IMR-90 (cell line): ENCODE results near the gene MYH9. TPM values are rescaled to one million over a fixed set of nuclear protein-coding genes. Genes with fewer than 3 reads are reported as not detected.

Experiments used
- ATAC-seq: fragments of 200-7000 bp; cut with Tn5 transposase; 2 replicates; pipeline ENCODE4 v1.9.1; 2020; ENCODE audit warnings: low read depth, mild to moderate bottlenecking, moderate library complexity
- BruUV-seq: library from RNA; stranded (reverse); fragments of 400-500 nt; replicated peaks from 2 replicates; lab custom pipeline; 2021; lab: Mats Ljungman, UMichigan
- CTCF ChIA-PET: fragments of 300-600 bp; formaldehyde crosslinking; extraction: SDS; loops from one replicate; lab custom pipeline; 2021; ENCODE audit warnings: antibody characterized with exemption; lab: Yijun Ruan, JAX
- POLR2A ChIA-PET: fragments of 300-600 bp; sonication (Branson Sonifier 250); formaldehyde crosslinking; loops from one replicate; lab custom pipeline; 2022; ENCODE audit warnings: antibody characterized with exemption; ENCODE audit not compliant: unreplicated experiment; lab: Charles Lee
- DNase-seq: peaks from one replicate; pipeline ENCODE4 v3.0.0; 2013
- H2AFZ ChIP-seq: replicated peaks from 2 replicates; pipeline ENCODE3; 2013; ENCODE audit warnings: low read length, mild to moderate bottlenecking; ENCODE audit not compliant: poor library complexity
- H2AK5ac ChIP-seq: 2 replicates; pipeline ENCODE4 v1.6.1; 2013; ENCODE audit warnings: low read depth, low read length, inconsistent platforms
- H2AK9ac ChIP-seq: replicated peaks from 2 replicates; pipeline ENCODE3; 2013; ENCODE audit warnings: mild to moderate bottlenecking, low read depth, low read length, moderate library complexity; ENCODE audit not compliant: poor library complexity
- H2BK120ac ChIP-seq: 2 replicates; pipeline ENCODE4 v1.6.1; 2013; ENCODE audit warnings: low read depth, low read length, inconsistent platforms
- H2BK15ac ChIP-seq: 3 replicates; pipeline ENCODE4 v1.6.1; 2013; ENCODE audit warnings: low read depth, low read length, inconsistent platforms
- H2BK20ac ChIP-seq: 2 replicates; pipeline ENCODE4 v1.6.1; 2013; ENCODE audit warnings: low read depth, mild to moderate bottlenecking, inconsistent platforms, low read length, moderate library complexity
- H2BK5ac ChIP-seq: 2 replicates; pipeline ENCODE4 v1.6.1; 2013; ENCODE audit warnings: mild to moderate bottlenecking, low read depth, low read length, inconsistent platforms; ENCODE audit not compliant: poor library complexity, severe bottlenecking
- H3K14ac ChIP-seq: replicated peaks from 2 replicates; pipeline ENCODE4 v1.6.1; 2013; ENCODE audit warnings: low read depth, low read length, inconsistent platforms
- H3K18ac ChIP-seq: 2 replicates; pipeline ENCODE4 v1.6.1; 2013; ENCODE audit warnings: low read depth, low read length, control low read depth
- H3K23ac ChIP-seq: 2 replicates; pipeline ENCODE4 v1.6.1; 2013; ENCODE audit warnings: low read depth, low read length, inconsistent platforms
- H3K27ac ChIP-seq: 2 replicates; pipeline ENCODE4 v1.5.1; 2013; ENCODE audit warnings: mild to moderate bottlenecking, control low read depth, low read length; ENCODE audit not compliant: insufficient read depth
- H3K27me3 ChIP-seq: 2 replicates; pipeline ENCODE4 v1.6.1; 2013; ENCODE audit warnings: low read length; ENCODE audit not compliant: control insufficient read depth, insufficient read depth
- H3K36me3 ChIP-seq: 2 replicates; pipeline ENCODE4 v1.6.1; 2013; ENCODE audit warnings: low read length, mixed read lengths; ENCODE audit not compliant: control insufficient read depth, insufficient read depth
- H3K4ac ChIP-seq: 2 replicates; pipeline ENCODE4 v1.6.1; 2013; ENCODE audit warnings: low read depth, low read length, inconsistent platforms
- H3K4me1 ChIP-seq: 2 replicates; pipeline ENCODE4 v1.6.1; 2013; ENCODE audit warnings: low read length, mixed read lengths; ENCODE audit not compliant: control insufficient read depth, insufficient read depth
- H3K4me2 ChIP-seq: 2 replicates; pipeline ENCODE4 v1.6.1; 2013; ENCODE audit warnings: low read depth, mild to moderate bottlenecking, control low read depth, low read length, moderate library complexity
- H3K4me3 ChIP-seq: 2 replicates; pipeline ENCODE4 v1.5.1; 2013; ENCODE audit warnings: low read depth, mild to moderate bottlenecking, control low read depth, low read length, moderate library complexity; ENCODE audit not compliant: insufficient read depth
- H3K56ac ChIP-seq: 2 replicates; pipeline ENCODE4 v1.6.1; 2013; ENCODE audit warnings: low read length, inconsistent platforms; ENCODE audit not compliant: insufficient read depth; ENCODE audit errors: extremely low read depth
- H3K79me1 ChIP-seq, 2 experiments: 2 replicates each; pipeline ENCODE4 v1.6.1; 2013; ENCODE audit warnings: low read length in 2 of 2, inconsistent platforms in 1 of 2, low read depth in 1 of 2
- H3K9ac ChIP-seq: 2 replicates; pipeline ENCODE4 v1.6.1; 2013; ENCODE audit warnings: low read depth, low read length, control low read depth
- H3K9me1 ChIP-seq: 2 replicates; pipeline ENCODE4 v1.6.1; 2013; ENCODE audit warnings: low read length, inconsistent platforms; ENCODE audit not compliant: insufficient read depth
- H3K9me3 ChIP-seq: 2 replicates; pipeline ENCODE4 v1.6.1; 2013; ENCODE audit warnings: low read length; ENCODE audit not compliant: control insufficient read depth, insufficient read depth
- H4K20me1 ChIP-seq: 2 replicates; pipeline ENCODE4 v1.6.1; 2013; ENCODE audit warnings: low read length, inconsistent platforms; ENCODE audit not compliant: insufficient read depth
- H4K5ac ChIP-seq: 2 replicates; pipeline ENCODE4 v1.6.1; 2013; ENCODE audit warnings: mild to moderate bottlenecking, low read depth, low read length, control low read depth
- H4K8ac ChIP-seq, 2 experiments: 2 replicates each; pipeline ENCODE4 v1.6.1; 2013; ENCODE audit warnings: low read depth in 2 of 2, low read length in 2 of 2, control low read depth in 1 of 2, inconsistent platforms in 1 of 2
- H4K91ac ChIP-seq: 2 replicates; pipeline ENCODE4 v1.6.1; 2013; ENCODE audit warnings: low read depth, low read length, inconsistent platforms; ENCODE audit not compliant: insufficient read depth
- ELK1 ChIP-seq: fragments of 150-350 bp; IDR thresholded peaks from 2 replicates; pipeline ENCODE4 v1.6.1; 2016; ENCODE audit warnings: low read depth, mild to moderate bottlenecking, low read length, moderate library complexity, borderline replicate concordance
- FOS ChIP-seq: fragments of 150-350 bp; IDR thresholded peaks from 2 replicates; pipeline ENCODE4 v1.6.1; 2016; ENCODE audit warnings: low read depth, low read length
- MAFK ChIP-seq: IDR thresholded peaks from 2 replicates; pipeline ENCODE4 v1.6.1; 2012; ENCODE audit warnings: low read depth, low read length, improper control_type of control experiment
- MXI1 ChIP-seq: IDR thresholded peaks from 2 replicates; pipeline ENCODE4 v1.6.1; 2012; ENCODE audit warnings: low read depth, mild to moderate bottlenecking, low read length, moderate library complexity, borderline replicate concordance
- NFE2L2 ChIP-seq: fragments of 150-350 bp; IDR thresholded peaks from 2 replicates; pipeline ENCODE4 v1.6.1; 2016; ENCODE audit warnings: low read depth, mild to moderate bottlenecking, low read length
- POLR2A ChIP-seq: IDR thresholded peaks from 2 replicates; pipeline ENCODE4 v1.6.1; 2012; ENCODE audit warnings: mild to moderate bottlenecking, low read depth, low read length
- RAD21 ChIP-seq: IDR thresholded peaks from 2 replicates; pipeline ENCODE4 v1.6.1; 2012; ENCODE audit warnings: low read length, improper control_type of control experiment
- RCOR1 ChIP-seq: IDR thresholded peaks from 2 replicates; pipeline ENCODE4 v1.6.1; 2012; ENCODE audit warnings: mild to moderate bottlenecking, low read length, improper control_type of control experiment; ENCODE audit not compliant: insufficient replicate concordance
- RFX5 ChIP-seq: IDR thresholded peaks from 2 replicates; pipeline ENCODE4 v1.8.0; 2012; ENCODE audit warnings: low read depth, mild to moderate bottlenecking, low read length, moderate library complexity
- SMC3 ChIP-seq: fragments of 150-350 bp; IDR thresholded peaks from 2 replicates; pipeline ENCODE4 v1.6.1; 2016; ENCODE audit warnings: low read depth, mild to moderate bottlenecking, antibody characterized with exemption, low read length, moderate library complexity
- WGBS, 2 experiments: methylation state at CpG; one replicate each; pipeline versions ENCODE4 v1.1.5 to v1.1.7; 2013; ENCODE audit warnings: missing lambda C conversion rate in 2 of 2; ENCODE audit not compliant: insufficient read length in 1 of 2; ENCODE audit errors: extremely low coverage in 2 of 2; 5-methylcytosine and 5-hydroxymethylcytosine counted together
- dilution Hi-C: fragments of 300-500 bp; cut with HindIII; formaldehyde crosslinking; loops from one replicate; pipeline ENCODE4 v1.14.3; 2018; ENCODE audit warnings: low sequenced_read_pairs; ENCODE audit not compliant: unreplicated experiment
- in situ Hi-C: fragments of 300-500 bp; cut with MboI; formaldehyde crosslinking; loops from 3 replicates; pipeline ENCODE4 v1.14.3; 2019; ENCODE audit warnings: low sequenced_read_pairs, inconsistent platforms, mixed read lengths
- intact Hi-C: fragments of 100-400 bp; cut with micrococcal nuclease; formaldehyde crosslinking; loops from 2 replicates; pipeline ENCODE4 v1.10.0; 2022
- polyA plus RNA-seq, 3 experiments: library from polyadenylated mRNA; depleted of rRNA; stranded (reverse); fragments of >200 nt; gene quantifications; 2 replicates each; pipeline ENCODE4 v1.2.3, GENCODE V29; 2012; ENCODE audit warnings: low replicate concordance in 1 of 3
- total RNA-seq: library from RNA; depleted of rRNA; stranded (reverse); fragments of >200 nt; gene quantifications from 2 replicates; pipeline ENCODE4 v1.2.3, GENCODE V29; 2012
- TF ChIP-seq, protein P1 (sequence below): fragments of 150-350 bp; IDR thresholded peaks from 2 replicates; pipeline ENCODE4 v1.6.1; 2017; ENCODE audit warnings: mild to moderate bottlenecking, antibody characterized with exemption, low read length, low read depth

MYH9 gene
- total and polyA plus RNA-seq, 2 of the 4 experiments (the other 2 are of a cell fraction): 475 to 554 TPM

- in situ Hi-C loops: loop anchor here (5.0 kb wide), 1 partner anchor 86 kb away; no protein-coding TSS in a partner anchor
Observed at GRCh38 chr22:36381513-36382128, 6.1 kb downstream of the MYH9 start.

More at GRCh38 chr22:36381513-36382128, 6.1 kb downstream of the MYH9 start:
- no peak overlapping the region for H2AK5ac ChIP-seq
- H3K36me3 ChIP-seq: peaks cover 55% of the 10 kb centered on the region
- H2BK20ac ChIP-seq: no peak overlapping the region
- peak overlapping the region; percentile 52 for H2BK5ac ChIP-seq
- 17% methylated on average over 2 of the region's 5 CpGs; no CpG with 5 or more reads in 1 of the 2 experiments for WGBS, 2 experiments
- no peak overlapping the region for H3K4me3 ChIP-seq
- H4K8ac ChIP-seq: no peak overlapping the region
- H2AFZ ChIP-seq: no peak overlapping the region
- peak overlapping the region; percentile 26; the same call in 1 of the 2 replicates for H3K23ac ChIP-seq
- peaks cover 20% of the 10 kb centered on the region for H3K9me1 ChIP-seq
- POLR2A ChIA-PET: interaction anchor here (0.7 to 0.8 kb wide), 3 partner anchors 54 to 109 kb away, joined by 4 to 10 read pairs (median 5); no protein-coding TSS in a partner anchor
- H2BK15ac ChIP-seq: no peak overlapping the region
- peaks cover 28% of the 10 kb centered on the region for H3K4me1 ChIP-seq
- no peak overlapping the region for H3K56ac ChIP-seq
- no peak overlapping the region for H3K9ac ChIP-seq
- H3K27ac ChIP-seq: no peak overlapping the region
- H3K79me1 ChIP-seq: peaks cover 0 to 34% of the 10 kb centered on the region in 2 experiments; a peak in 2 of 4 replicates
- H3K9me3 ChIP-seq: no peaks in the 10 kb centered on the region
- DNase-seq (peak; percentile 7), ATAC-seq (no peak)
- no peak overlapping the region for H2BK120ac ChIP-seq
- peak overlapping the region; percentile 16; the same call in 1 of the 2 replicates for H3K4me2 ChIP-seq
- no peak overlapping the region for H4K5ac ChIP-seq
- H4K91ac ChIP-seq: no peak overlapping the region
- intact Hi-C loops (no loop called here), dilution Hi-C loops (no loop called here)
- H3K14ac ChIP-seq: peak overlapping the region; percentile 7; the same call in 1 of the 2 replicates
- no peaks in the 10 kb centered on the region for H3K27me3 ChIP-seq
- H4K20me1 ChIP-seq: peaks cover 100% of the 10 kb centered on the region
- H3K4ac ChIP-seq: no peak overlapping the region
- BruUV-seq: no TSS peak
- TF ChIP-seq ELK1: no peak
- no peak for TF ChIP-seq POLR2A
- no peak for TF ChIP-seq RAD21
- no peak for TF ChIP-seq SMC3
- TF ChIP-seq RCOR1: no peak
- TF ChIP-seq, protein P1, sequence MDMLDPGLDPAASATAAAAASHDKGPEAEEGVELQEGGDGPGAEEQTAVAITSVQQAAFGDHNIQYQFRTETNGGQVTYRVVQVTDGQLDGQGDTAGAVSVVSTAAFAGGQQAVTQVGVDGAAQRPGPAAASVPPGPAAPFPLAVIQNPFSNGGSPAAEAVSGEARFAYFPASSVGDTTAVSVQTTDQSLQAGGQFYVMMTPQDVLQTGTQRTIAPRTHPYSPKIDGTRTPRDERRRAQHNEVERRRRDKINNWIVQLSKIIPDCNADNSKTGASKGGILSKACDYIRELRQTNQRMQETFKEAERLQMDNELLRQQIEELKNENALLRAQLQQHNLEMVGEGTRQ: no peak
- TF ChIP-seq RFX5: no peak
- TF ChIP-seq NFE2L2: no peak
- TF ChIP-seq MXI1: no peak
- no peak for TF ChIP-seq MAFK
- TF ChIP-seq FOS: no peak
- H2AK9ac ChIP-seq: no peak overlapping the region
- H3K18ac ChIP-seq: no peak overlapping the region
- CTCF ChIA-PET: interaction anchor here (2.1 kb wide), 1 partner anchor 89 kb away, joined by 4 read pairs; no protein-coding TSS in a partner anchor
